AG04450 (cell line): Measurements from ENCODE around the gene ZFYVE27. TPM values are rescaled to one million over a fixed set of nuclear protein-coding genes. Genes with fewer than 3 reads are reported as not detected.

Experiments used
- CTCF ChIA-PET: fragments of 300-600, 350-600 bp; formaldehyde crosslinking; extraction: SDS; loops from one replicate; lab custom pipeline; 2022; ENCODE audit warnings: antibody characterized with exemption, inconsistent platforms; lab: Charles Lee
- POLR2A ChIA-PET: fragments of 350-600 bp; formaldehyde crosslinking; extraction: SDS; loops from one replicate; lab custom pipeline; 2021; ENCODE audit warnings: antibody characterized with exemption, inconsistent platforms; lab: Yijun Ruan, JAX
- DNase-seq: peaks from one replicate; pipeline ENCODE4 v3.0.0-alpha.2; 2011; ENCODE audit warnings: low read depth, low spot score
- H3K27ac ChIP-seq: one replicate; pipeline ENCODE4 v1.5.1; 2012; ENCODE audit warnings: low read depth, low read length, control low read depth
- H3K27me3 ChIP-seq: one replicate; pipeline ENCODE4 v1.6.0; 2012; ENCODE audit warnings: low read length; ENCODE audit not compliant: control insufficient read depth, insufficient read depth
- H3K4me3 ChIP-seq: 2 replicates; pipeline ENCODE4 v1.5.1; 2011; ENCODE audit warnings: mild to moderate bottlenecking, low read depth, low read length, control low read depth
- H3K9me3 ChIP-seq: 2 replicates; pipeline ENCODE4 v1.5.1; 2012; ENCODE audit warnings: low read length; ENCODE audit not compliant: control insufficient read depth, insufficient read depth
- polyA plus RNA-seq: library from polyadenylated mRNA; depleted of rRNA; stranded (reverse); fragments of >200 nt; gene quantifications from 2 replicates; pipeline ENCODE4 v1.2.3, GENCODE V29; 2011
- TF ChIP-seq, protein P1 (sequence below): IDR thresholded peaks from 2 replicates; pipeline ENCODE4 v1.5.1; 2011; ENCODE audit warnings: low read depth, low read length, control low read depth, inconsistent platforms

Gene ZFYVE27
- polyA plus RNA-seq, 1 experiment: 11.1 TPM

DNA sequence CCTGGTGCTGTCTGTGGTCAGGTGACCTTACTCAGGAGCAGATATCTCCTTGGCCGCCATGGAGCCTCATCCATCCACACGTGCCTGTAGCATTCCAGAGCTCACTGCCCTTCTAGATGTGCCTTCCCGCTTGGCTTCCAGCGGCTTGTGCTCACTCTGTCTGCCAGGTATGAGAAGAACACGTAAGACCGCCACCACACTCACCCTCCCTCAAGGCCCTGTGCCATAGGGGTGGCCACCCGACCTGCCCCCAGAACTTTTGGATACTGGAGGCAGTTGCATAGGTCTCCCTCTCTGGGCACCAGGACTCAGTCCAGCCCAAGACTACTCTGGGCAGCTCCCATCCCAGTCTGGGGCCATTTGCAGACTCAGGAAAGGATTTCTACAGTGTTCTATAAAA lies 19.3 kb upstream of the ZFYVE27 start:
- POLR2A ChIA-PET: no interaction called here
- TF ChIP-seq, protein P1, sequence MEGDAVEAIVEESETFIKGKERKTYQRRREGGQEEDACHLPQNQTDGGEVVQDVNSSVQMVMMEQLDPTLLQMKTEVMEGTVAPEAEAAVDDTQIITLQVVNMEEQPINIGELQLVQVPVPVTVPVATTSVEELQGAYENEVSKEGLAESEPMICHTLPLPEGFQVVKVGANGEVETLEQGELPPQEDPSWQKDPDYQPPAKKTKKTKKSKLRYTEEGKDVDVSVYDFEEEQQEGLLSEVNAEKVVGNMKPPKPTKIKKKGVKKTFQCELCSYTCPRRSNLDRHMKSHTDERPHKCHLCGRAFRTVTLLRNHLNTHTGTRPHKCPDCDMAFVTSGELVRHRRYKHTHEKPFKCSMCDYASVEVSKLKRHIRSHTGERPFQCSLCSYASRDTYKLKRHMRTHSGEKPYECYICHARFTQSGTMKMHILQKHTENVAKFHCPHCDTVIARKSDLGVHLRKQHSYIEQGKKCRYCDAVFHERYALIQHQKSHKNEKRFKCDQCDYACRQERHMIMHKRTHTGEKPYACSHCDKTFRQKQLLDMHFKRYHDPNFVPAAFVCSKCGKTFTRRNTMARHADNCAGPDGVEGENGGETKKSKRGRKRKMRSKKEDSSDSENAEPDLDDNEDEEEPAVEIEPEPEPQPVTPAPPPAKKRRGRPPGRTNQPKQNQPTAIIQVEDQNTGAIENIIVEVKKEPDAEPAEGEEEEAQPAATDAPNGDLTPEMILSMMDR: no peak
- DNase-seq: no peak
- Histone ChIP-seq H3K9me3 (no peaks in the 10 kb centered on the region; the same call in 1 of the 2 replicates), H3K4me3 (no peak overlapping the region), H3K27me3 (no peaks in the 10 kb centered on the region), H3K27ac (no peak overlapping the region)
- CTCF ChIA-PET: interaction anchor here (1.3 to 5.1 kb wide), 6 partner anchors 8 to 41 kb away, joined by 3 to 31 read pairs (median 6); no protein-coding TSS in a partner anchor

DNA sequence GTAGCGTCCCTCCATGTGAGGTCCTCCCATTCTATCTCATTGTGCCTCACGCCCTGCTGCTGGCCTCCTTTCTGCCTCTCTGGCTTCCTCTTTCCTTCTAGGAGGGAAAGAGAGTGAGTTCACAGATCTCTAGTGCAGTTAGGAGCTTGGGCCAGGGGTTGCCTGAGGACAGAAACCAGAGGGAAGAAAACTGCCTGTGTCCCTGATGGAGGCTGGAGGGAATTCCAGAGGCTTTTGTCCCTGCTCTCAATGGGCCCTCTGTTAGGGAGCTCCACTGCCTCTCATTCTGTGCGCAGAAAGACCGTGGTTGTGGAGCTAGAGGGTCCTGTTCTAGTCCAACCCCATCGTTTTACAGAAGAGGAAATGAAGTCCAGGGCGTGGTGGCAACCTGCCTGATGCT lies 18.8 kb upstream of the ZFYVE27 start:
- DNase-seq: no peak
- TF ChIP-seq, protein P1: no peak
- H3K27me3 ChIP-seq: no peaks in the 10 kb centered on the region
- POLR2A ChIA-PET: no interaction called here
- no peak overlapping the region for H3K4me3 ChIP-seq
- CTCF ChIA-PET: interaction anchor here (1.8 to 5.1 kb wide), 2 partner anchors 9 to 13 kb away, joined by 5 to 31 read pairs; no protein-coding TSS in a partner anchor
- peak overlapping the region; percentile 11 for H3K27ac ChIP-seq
- H3K9me3 ChIP-seq: no peaks in the 10 kb centered on the region; the same call in 1 of the 2 replicates

DNA sequence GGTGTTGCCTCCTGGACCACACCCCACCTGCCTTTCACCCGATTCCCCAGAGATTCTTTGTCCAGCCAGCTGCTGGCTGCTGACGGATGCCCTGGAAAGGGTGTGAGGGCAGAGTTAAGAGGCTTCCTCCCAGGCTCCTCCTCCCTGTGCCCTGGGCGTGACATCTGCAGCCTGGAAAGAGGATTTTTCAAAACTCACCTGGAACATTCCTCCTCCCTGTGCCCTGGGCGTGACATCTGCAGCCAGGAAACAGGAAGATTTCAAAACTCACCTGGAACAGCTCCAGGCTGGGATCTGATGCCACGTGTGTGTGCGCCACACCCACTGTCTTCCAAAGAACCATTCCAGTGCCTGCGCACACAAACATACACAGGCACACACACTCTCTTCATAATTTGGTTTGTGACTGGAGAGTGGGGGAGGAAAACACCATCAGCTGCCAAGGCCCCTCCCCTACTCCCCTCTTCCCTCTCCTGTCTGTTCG lies 18.2 kb upstream of the ZFYVE27 start:
- ChIA-PET POLR2A (interaction anchor here (0.6 kb wide), 1 partner anchor 15 kb away, joined by 6 read pairs; no protein-coding TSS in a partner anchor), CTCF (interaction anchor here (1.8 to 5.1 kb wide), 2 partner anchors 9 to 12 kb away, joined by 5 to 31 read pairs; no protein-coding TSS in a partner anchor)
- DNase-seq: no peak
- H3K9me3 ChIP-seq: no peaks in the 10 kb centered on the region; the same call in 1 of the 2 replicates
- H3K4me3 ChIP-seq: no peak overlapping the region
- no peak overlapping the region for H3K27ac ChIP-seq
- TF ChIP-seq, protein P1: no peak
- H3K27me3 ChIP-seq: no peaks in the 10 kb centered on the region

DNA sequence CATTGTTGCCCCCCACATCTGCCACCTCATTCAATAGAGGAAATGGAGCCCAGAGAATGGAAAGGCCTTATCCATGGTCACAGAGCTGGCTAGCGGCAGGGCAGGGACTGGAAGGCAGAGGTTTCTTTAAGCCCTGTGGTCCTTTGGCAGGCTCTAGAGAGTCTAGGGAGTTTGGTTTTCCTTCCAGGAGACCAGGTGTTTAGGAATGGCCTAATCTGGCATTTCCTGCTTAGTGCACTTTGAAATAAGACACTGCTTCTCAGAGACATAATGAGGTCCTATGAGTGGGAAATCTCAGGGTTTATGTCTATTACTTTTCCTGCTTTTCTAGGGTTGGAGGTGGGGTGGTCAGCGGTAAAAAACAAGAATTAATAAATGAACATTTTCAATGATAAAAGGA lies 17.3 kb upstream of the ZFYVE27 start:
- Histone ChIP-seq H3K9me3 (no peaks in the 10 kb centered on the region), H3K27ac (peak overlapping the region; percentile 39), H3K4me3 (no peak overlapping the region), H3K27me3 (no peaks in the 10 kb centered on the region)
- DNase-seq: no peak
- POLR2A ChIA-PET: no interaction called here
- CTCF ChIA-PET: interaction anchor here (1.1 to 5.1 kb wide), 4 partner anchors 10 to 43 kb away, joined by 3 to 31 read pairs (median 10); no protein-coding TSS in a partner anchor
- TF ChIP-seq, protein P1: no peak
